ENCODE results near the gene AGBL3. TPM values are rescaled to one million over a fixed set of nuclear protein-coding genes. Genes with fewer than 3 reads are reported as not detected.

AGBL3 gene
- total and polyA plus RNA-seq, 3 donors from 2014 or later, result 10.0 to 21.6 (median 13.9) TPM

GRCh38 chr7:134943785-134944400 lies 42.4 kb upstream of the AGBL3 start:
- no peak overlapping the region for H3K4me3 ChIP-seq
- WGBS, 2 donors, result 69 to 75% methylated on average over 3 of the region's 3 CpGs
- H3K9me3 ChIP-seq, result no peaks in the 10 kb centered on the region
- intact Hi-C loops (cut with DNase I; ENCODE audit: low total_unique reads), result no loop called here
- no peaks in the 10 kb centered on the region for H3K27me3 ChIP-seq
- H3K36me3 ChIP-seq (ENCODE audit: low read depth, missing control alignments), result no peaks in the 10 kb centered on the region
- no peak overlapping the region for H3K27ac ChIP-seq
- DNase-seq, result no peak
- H3K4me1 ChIP-seq, result no peaks in the 10 kb centered on the region
- TF ChIP-seq CTCF (IDR thresholded peaks at IDR 0.05) (peak in 1 of 3 experiments; percentile 9), POLR2A (IDR thresholded peaks at IDR 0.05) (no peak)

- intact Hi-C loops (cut with DNase I; ENCODE audit: low total_unique reads), result no loop called here
Observed at GRCh38 chr7:134945691-134946090, 40.6 kb upstream of the AGBL3 start.

GRCh38 chr7:134946260-134946659 lies 40.0 kb upstream of the AGBL3 start:
- Histone ChIP-seq H3K27me3 (no peaks in the 10 kb centered on the region), H3K4me1 (no peaks in the 10 kb centered on the region), H3K27ac (no peak overlapping the region), H3K36me3 (ENCODE audit: low read depth, missing control alignments) (no peaks in the 10 kb centered on the region), H3K4me3 (no peak overlapping the region), H3K9me3 (no peaks in the 10 kb centered on the region)
- no peak for TF ChIP-seq CTCF (IDR thresholded peaks at IDR 0.05)
- TF ChIP-seq POLR2A (IDR thresholded peaks at IDR 0.05), result no peak
- intact Hi-C loops (cut with DNase I; ENCODE audit: low total_unique reads), result no loop called here
- no peak for DNase-seq
- 75 to 92% methylated on average over 2 of the region's 2 CpGs for WGBS, 2 donors

More at GRCh38 chr7:134945691-134946090, 40.6 kb upstream of the AGBL3 start:
- Histone ChIP-seq H3K27me3 (no peaks in the 10 kb centered on the region), H3K4me1 (no peaks in the 10 kb centered on the region), H3K36me3 (ENCODE audit: low read depth, missing control alignments) (no peaks in the 10 kb centered on the region), H3K27ac (no peak overlapping the region), H3K9me3 (no peaks in the 10 kb centered on the region), H3K4me3 (no peak overlapping the region)
- 62 to 72% methylated on average over 3 of the region's 3 CpGs for WGBS, 2 donors
- TF ChIP-seq CTCF (IDR thresholded peaks at IDR 0.05) (no peak), POLR2A (IDR thresholded peaks at IDR 0.05) (no peak)
- DNase-seq, result no peak

GRCh38 chr7:134947329-134947728 lies 39.0 kb upstream of the AGBL3 start:
- WGBS, 2 donors, result 60 to 70% methylated on average over 17 of the region's 17 CpGs
- peak overlapping the region; percentile 29 to 31 for H3K4me3 ChIP-seq
- TF ChIP-seq CTCF (IDR thresholded peaks at IDR 0.05) (no peak), POLR2A (IDR thresholded peaks at IDR 0.05) (no peak)
- H3K27me3 ChIP-seq, result no peaks in the 10 kb centered on the region
- intact Hi-C loops (cut with DNase I; ENCODE audit: low total_unique reads), result no loop called here
- no peak for DNase-seq
- H3K27ac ChIP-seq, result no peak overlapping the region
- H3K9me3 ChIP-seq, result no peaks in the 10 kb centered on the region
- no peaks in the 10 kb centered on the region for H3K4me1 ChIP-seq
- H3K36me3 ChIP-seq (ENCODE audit: low read depth, missing control alignments), result no peaks in the 10 kb centered on the region

- no peak for DNase-seq
- Histone ChIP-seq H3K36me3 (ENCODE audit: low read depth, missing control alignments) (no peaks in the 10 kb centered on the region), H3K4me1 (no peaks in the 10 kb centered on the region), H3K9me3 (no peaks in the 10 kb centered on the region), H3K27ac (no peak overlapping the region), H3K4me3 (peak overlapping the region; percentile 29 to 31), H3K27me3 (no peaks in the 10 kb centered on the region)
- intact Hi-C loops (cut with DNase I; ENCODE audit: low total_unique reads), result no loop called here
- 74 to 84% methylated on average over 1 of the region's 1 CpG for WGBS, 2 donors
- TF ChIP-seq POLR2A (IDR thresholded peaks at IDR 0.05) (no peak), CTCF (IDR thresholded peaks at IDR 0.05) (no peak)
Observed at GRCh38 chr7:134947831-134948230, 38.5 kb upstream of the AGBL3 start.
